ENCODE data around the gene ADAMTS12. TPM values are rescaled to one million over a fixed set of nuclear protein-coding genes. Genes with fewer than 3 reads are reported as not detected.

Gene ADAMTS12
- total RNA-seq, 1 experiment from 2014 or later: 6.2 TPM

DNA sequence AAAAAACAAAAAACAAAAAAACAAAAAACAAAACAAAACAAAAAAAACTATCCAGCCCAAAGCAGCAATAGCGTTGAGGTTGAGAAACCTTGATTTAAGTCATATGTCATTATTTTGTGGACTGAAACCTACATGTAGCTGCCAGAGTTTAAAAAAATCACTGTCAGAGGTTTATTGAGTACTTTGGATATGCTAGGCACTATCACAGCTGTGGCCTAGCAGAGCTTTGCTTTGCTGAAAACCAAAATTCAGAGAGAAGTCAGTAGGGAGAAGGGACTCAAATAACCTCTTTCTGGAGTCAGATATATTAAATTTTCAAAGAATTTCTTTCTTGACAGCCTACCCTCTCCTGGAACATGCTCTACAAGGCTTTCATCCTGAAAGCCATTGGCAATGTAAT, 299.5 kb downstream of the ADAMTS12 start:
- no peak overlapping the region for H3K4ac ChIP-seq (ENCODE audit: low read depth, low read length)
- Mint-ChIP-seq H3K27ac (no peak overlapping the region), H3K27me3 (ENCODE audit: low read depth) (no peaks in the 10 kb centered on the region), H3K4me1 (peaks cover 3 to 4% of the 10 kb centered on the region in 2 experiments; a peak in 2 of 4 replicates), H3K36me3 (ENCODE audit: insufficient read depth in 1 of 3, low read depth in 3 of 3) (no peaks in the 10 kb centered on the region; a peak in 1 of 7 replicates), H3K9me3 (no peaks in the 10 kb centered on the region), H3K4me3 (no peak overlapping the region)
- H3K9me3 ChIP-seq (ENCODE audit: control insufficient read depth, low read depth, low read length): no peaks in the 10 kb centered on the region
- H3K27ac ChIP-seq (ENCODE audit: insufficient read length, low read depth, low read length): no peak overlapping the region
- H3K27me3 ChIP-seq (ENCODE audit: insufficient read depth, low read length): no peaks in the 10 kb centered on the region
- no peak for DNase-seq
- no peak overlapping the region for H2BK20ac ChIP-seq (ENCODE audit: low read depth, low read length, poor library complexity, severe bottlenecking)
- H2BK5ac ChIP-seq (ENCODE audit: insufficient read length, low read length): no peak overlapping the region
- H3K23ac ChIP-seq (ENCODE audit: insufficient read length, low read depth, low read length): no peak overlapping the region
- no peaks in the 10 kb centered on the region for H3K79me1 ChIP-seq (ENCODE audit: insufficient read depth, low read depth, low read length, poor library complexity, severe bottlenecking)
- H3K18ac ChIP-seq (ENCODE audit: insufficient read length, low read depth, low read length): no peak overlapping the region
- no peak overlapping the region for H2BK12ac ChIP-seq (ENCODE audit: insufficient read length, low read depth, low read length)
- no peak overlapping the region for H2AK5ac ChIP-seq (ENCODE audit: insufficient read length, low read length)
- H3K9ac ChIP-seq (ENCODE audit: extremely low read depth, insufficient read length, low read length): no peak overlapping the region
- no peaks in the 10 kb centered on the region for H3K79me2 ChIP-seq (ENCODE audit: insufficient read depth, low read length)
- no peaks in the 10 kb centered on the region for H4K20me1 ChIP-seq (ENCODE audit: control insufficient read depth, insufficient read depth, insufficient read length)
- no peak overlapping the region for H4K91ac ChIP-seq (ENCODE audit: insufficient read length, low read depth, low read length)
- no peak overlapping the region for H3K56ac ChIP-seq (ENCODE audit: insufficient read length, low read depth, low read length)
- H3K23me2 ChIP-seq (ENCODE audit: insufficient read length, low read depth, low read length, poor library complexity, severe bottlenecking): no peaks in the 10 kb centered on the region
- no peak overlapping the region for H3K14ac ChIP-seq (ENCODE audit: insufficient read depth, low read length)
- WGBS (ENCODE audit: extremely low coverage, insufficient read length, low lambda C conversion rate): no CpG with 5 or more reads among the region's 1 CpG
- no peak overlapping the region for H4K8ac ChIP-seq (replicated peaks; ENCODE audit: insufficient read length, low read depth, low read length)
- no peak overlapping the region for H2BK120ac ChIP-seq (ENCODE audit: low read depth, low read length, poor library complexity, severe bottlenecking)
- H4K5ac ChIP-seq (ENCODE audit: insufficient read length, low read depth, low read length): no peak overlapping the region
- no peak overlapping the region for H2BK15ac ChIP-seq (ENCODE audit: low read depth, low read length)
- no peak overlapping the region for H3K4me2 ChIP-seq (ENCODE audit: insufficient read depth, insufficient read length, low read length)
- H2AFZ ChIP-seq (ENCODE audit: low read length): no peak overlapping the region
- no peaks in the 10 kb centered on the region for H3K4me1 ChIP-seq (ENCODE audit: insufficient read depth, low read length)
- H3T11ph ChIP-seq (ENCODE audit: low read length): no peak overlapping the region
- TF ChIP-seq, protein P1, sequence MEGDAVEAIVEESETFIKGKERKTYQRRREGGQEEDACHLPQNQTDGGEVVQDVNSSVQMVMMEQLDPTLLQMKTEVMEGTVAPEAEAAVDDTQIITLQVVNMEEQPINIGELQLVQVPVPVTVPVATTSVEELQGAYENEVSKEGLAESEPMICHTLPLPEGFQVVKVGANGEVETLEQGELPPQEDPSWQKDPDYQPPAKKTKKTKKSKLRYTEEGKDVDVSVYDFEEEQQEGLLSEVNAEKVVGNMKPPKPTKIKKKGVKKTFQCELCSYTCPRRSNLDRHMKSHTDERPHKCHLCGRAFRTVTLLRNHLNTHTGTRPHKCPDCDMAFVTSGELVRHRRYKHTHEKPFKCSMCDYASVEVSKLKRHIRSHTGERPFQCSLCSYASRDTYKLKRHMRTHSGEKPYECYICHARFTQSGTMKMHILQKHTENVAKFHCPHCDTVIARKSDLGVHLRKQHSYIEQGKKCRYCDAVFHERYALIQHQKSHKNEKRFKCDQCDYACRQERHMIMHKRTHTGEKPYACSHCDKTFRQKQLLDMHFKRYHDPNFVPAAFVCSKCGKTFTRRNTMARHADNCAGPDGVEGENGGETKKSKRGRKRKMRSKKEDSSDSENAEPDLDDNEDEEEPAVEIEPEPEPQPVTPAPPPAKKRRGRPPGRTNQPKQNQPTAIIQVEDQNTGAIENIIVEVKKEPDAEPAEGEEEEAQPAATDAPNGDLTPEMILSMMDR (conservative IDR thresholded peaks at IDR 0.05): no peak

All from H9 (cell line).